DND-41 (cell line): ENCODE data around the gene SOCS3.

Experiments
- ATAC-seq: fragments of 200-7000 bp; cut with Tn5 transposase; 3 replicates; pipeline ENCODE4 v1.9.1; 2021; ENCODE audit warnings: low read depth; ENCODE audit not compliant: insufficient read depth
- DNase-seq: peaks from one replicate; pipeline ENCODE4 v3.0.0-alpha.2; 2020
- H2AFZ ChIP-seq: 2 replicates; pipeline ENCODE4 v1.6.0; 2012; ENCODE audit warnings: low read depth, low read length
- H3K27ac ChIP-seq: 2 replicates; pipeline ENCODE4 v1.5.1; 2012; ENCODE audit warnings: low read length, inconsistent platforms
- H3K27me3 ChIP-seq: fragments of 200-600 bp; sonication (generic); 2 replicates; pipeline ENCODE4 v1.6.0; 2012; ENCODE audit warnings: low read length, mild to moderate bottlenecking, inconsistent platforms; ENCODE audit not compliant: insufficient read depth, poor library complexity
- H3K36me3 ChIP-seq: 2 replicates; pipeline ENCODE4 v1.5.1; 2012; ENCODE audit warnings: low read length, inconsistent platforms; ENCODE audit not compliant: insufficient read depth
- H3K4me1 ChIP-seq: 2 replicates; pipeline ENCODE4 v1.5.1; 2012; ENCODE audit warnings: mild to moderate bottlenecking, low read length; ENCODE audit not compliant: insufficient read depth
- H3K4me2 ChIP-seq: 2 replicates; pipeline ENCODE4 v1.6.0; 2012; ENCODE audit warnings: mild to moderate bottlenecking, moderate library complexity, low read length, inconsistent platforms; ENCODE audit not compliant: insufficient read depth
- H3K4me3 ChIP-seq, 2 experiments: fragments of 200-600 bp in 1 of 2; shearing (Covaris generic) in 1 of 2; 2 replicates each; pipeline ENCODE4 v1.5.1; 2012 to 2016; ENCODE audit warnings: inconsistent platforms in 2 of 2, low read length in 2 of 2, mild to moderate bottlenecking in 2 of 2, low read depth in 1 of 2, moderate library complexity in 1 of 2
- H3K79me2 ChIP-seq: 2 replicates; pipeline ENCODE4 v1.6.0; 2012; ENCODE audit warnings: low read length, inconsistent platforms; ENCODE audit not compliant: insufficient read depth
- H3K9ac ChIP-seq: 2 replicates; pipeline ENCODE4 v1.6.0; 2012; ENCODE audit warnings: low read depth, mild to moderate bottlenecking, inconsistent platforms, low read length, moderate library complexity
- H3K9me3 ChIP-seq: 2 replicates; pipeline ENCODE4 v1.5.1; 2012; ENCODE audit warnings: low read length, moderate library complexity, mild to moderate bottlenecking, inconsistent platforms; ENCODE audit not compliant: insufficient read depth, severe bottlenecking
- H4K20me1 ChIP-seq: 2 replicates; pipeline ENCODE4 v1.6.0; 2012; ENCODE audit warnings: low read length; ENCODE audit not compliant: insufficient read depth
- EZH2 ChIP-seq: IDR thresholded peaks from 3 replicates; pipeline ENCODE4 v1.6.1; 2012; ENCODE audit warnings: borderline replicate concordance, low read depth, mild to moderate bottlenecking, moderate library complexity, low read length, inconsistent platforms; ENCODE audit not compliant: severe bottlenecking
- TF ChIP-seq, protein P1 (sequence below): IDR thresholded peaks from 2 replicates; pipeline ENCODE4 v1.5.1; 2012; ENCODE audit warnings: borderline replicate concordance, low read length, moderate library complexity, mild to moderate bottlenecking; ENCODE audit not compliant: poor library complexity, severe bottlenecking; ENCODE audit errors: extremely low read depth

The SOCS3 gene

GRCh38 chr17:78368854-78369495 is 9.1 kb upstream of the SOCS3 start:
- H3K4me2 ChIP-seq = no peak overlapping the region
- no peak overlapping the region for H3K9ac ChIP-seq
- no peak overlapping the region for H2AFZ ChIP-seq
- no peak overlapping the region for H3K4me3 ChIP-seq
- H3K27me3 ChIP-seq = peaks cover 23% of the 10 kb centered on the region
- TF ChIP-seq, protein P1, sequence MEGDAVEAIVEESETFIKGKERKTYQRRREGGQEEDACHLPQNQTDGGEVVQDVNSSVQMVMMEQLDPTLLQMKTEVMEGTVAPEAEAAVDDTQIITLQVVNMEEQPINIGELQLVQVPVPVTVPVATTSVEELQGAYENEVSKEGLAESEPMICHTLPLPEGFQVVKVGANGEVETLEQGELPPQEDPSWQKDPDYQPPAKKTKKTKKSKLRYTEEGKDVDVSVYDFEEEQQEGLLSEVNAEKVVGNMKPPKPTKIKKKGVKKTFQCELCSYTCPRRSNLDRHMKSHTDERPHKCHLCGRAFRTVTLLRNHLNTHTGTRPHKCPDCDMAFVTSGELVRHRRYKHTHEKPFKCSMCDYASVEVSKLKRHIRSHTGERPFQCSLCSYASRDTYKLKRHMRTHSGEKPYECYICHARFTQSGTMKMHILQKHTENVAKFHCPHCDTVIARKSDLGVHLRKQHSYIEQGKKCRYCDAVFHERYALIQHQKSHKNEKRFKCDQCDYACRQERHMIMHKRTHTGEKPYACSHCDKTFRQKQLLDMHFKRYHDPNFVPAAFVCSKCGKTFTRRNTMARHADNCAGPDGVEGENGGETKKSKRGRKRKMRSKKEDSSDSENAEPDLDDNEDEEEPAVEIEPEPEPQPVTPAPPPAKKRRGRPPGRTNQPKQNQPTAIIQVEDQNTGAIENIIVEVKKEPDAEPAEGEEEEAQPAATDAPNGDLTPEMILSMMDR = no peak
- TF ChIP-seq EZH2 = no peak
- no peak for ATAC-seq
- H4K20me1 ChIP-seq = no peaks in the 10 kb centered on the region
- no peak overlapping the region for H3K27ac ChIP-seq
- no peaks in the 10 kb centered on the region for H3K36me3 ChIP-seq
- H3K4me1 ChIP-seq = no peaks in the 10 kb centered on the region
- no peaks in the 10 kb centered on the region for H3K79me2 ChIP-seq
- no peak for DNase-seq
- no peaks in the 10 kb centered on the region for H3K9me3 ChIP-seq

GRCh38 chr17:78368348-78368747 is 8.5 kb upstream of the SOCS3 start:
- Histone ChIP-seq H3K27ac (no peak overlapping the region), H3K4me2 (no peak overlapping the region), H3K4me1 (no peaks in the 10 kb centered on the region), H3K4me3 (no peak overlapping the region), H2AFZ (no peak overlapping the region), H3K9ac (no peak overlapping the region), H3K9me3 (no peaks in the 10 kb centered on the region), H3K27me3 (peaks cover 23% of the 10 kb centered on the region), H3K79me2 (no peaks in the 10 kb centered on the region), H4K20me1 (no peaks in the 10 kb centered on the region), H3K36me3 (no peaks in the 10 kb centered on the region)
- ATAC-seq (no peak), DNase-seq (no peak)
- no peak for TF ChIP-seq EZH2
- TF ChIP-seq, protein P1 = no peak

DNA sequence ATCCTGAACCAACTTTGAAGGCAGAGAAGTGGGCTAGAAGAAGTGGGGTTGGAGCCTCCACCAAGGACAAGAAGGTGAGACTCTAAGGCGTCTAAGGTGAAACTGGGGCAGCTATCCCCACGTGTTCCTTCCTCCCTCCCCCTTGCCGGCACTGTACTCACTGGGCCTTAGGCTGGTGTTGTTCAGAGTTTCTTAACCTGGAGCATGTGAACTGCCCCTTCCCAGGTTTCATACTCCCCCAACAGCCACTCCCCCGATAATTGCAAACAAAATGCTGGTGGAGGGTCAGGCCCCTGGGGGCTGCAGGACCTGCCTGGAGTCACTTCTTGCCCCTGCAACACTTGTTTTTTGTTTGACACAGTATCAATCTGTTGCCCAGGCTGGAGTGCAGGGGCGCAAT is 7.3 kb upstream of the SOCS3 start:
- Histone ChIP-seq H4K20me1 (no peaks in the 10 kb centered on the region), H3K4me3 (no peak overlapping the region), H3K79me2 (no peaks in the 10 kb centered on the region), H2AFZ (no peak overlapping the region), H3K4me1 (no peaks in the 10 kb centered on the region), H3K9me3 (no peaks in the 10 kb centered on the region), H3K27ac (no peak overlapping the region), H3K27me3 (peaks cover 30% of the 10 kb centered on the region), H3K36me3 (no peaks in the 10 kb centered on the region), H3K4me2 (no peak overlapping the region), H3K9ac (no peak overlapping the region)
- DNase-seq = no peak
- ATAC-seq = no peak
- TF ChIP-seq, protein P1 = no peak
